ENCODE results near the gene VASH2.
"Not testable (repeated sequence)": the region's sequence is repeated elsewhere in the genome, so short reads cannot be mapped to it uniquely, and the experiment has no call there.

VASH2 gene

GRCh38 chr1:212950243-212951125 lies at the start of gene VASH2:
Gene VASH2 (plus strand): TSS chr1:212950541. CDS start chr1:212951543, 1,002 bp downstream.
- DNase-seq: peak; percentile 78

DNA sequence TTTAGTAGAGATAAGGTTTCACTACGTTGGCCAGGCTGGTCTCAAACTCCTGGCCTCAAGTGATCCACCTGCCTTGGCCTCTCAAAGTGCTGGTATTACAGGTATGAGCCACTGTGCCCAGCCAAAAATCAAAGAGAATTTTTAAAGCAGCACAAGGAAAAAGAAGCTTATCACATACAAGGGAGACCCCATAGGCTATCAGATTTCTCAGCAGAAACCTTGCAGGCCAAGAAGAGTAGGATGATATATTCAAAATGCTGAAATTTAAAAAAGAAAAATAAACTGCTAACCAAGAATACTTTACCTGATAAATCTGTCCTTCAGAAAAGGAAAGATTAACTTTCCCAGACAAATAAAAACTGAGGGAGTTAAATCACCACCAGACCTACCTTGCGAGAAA lies 49.1 kb upstream of the VASH2 start:
- DNase-seq: no peak

GRCh38 chr1:212902054-212902453 lies 48.3 kb upstream of the VASH2 start:
- DNase-seq: no peak

DNA sequence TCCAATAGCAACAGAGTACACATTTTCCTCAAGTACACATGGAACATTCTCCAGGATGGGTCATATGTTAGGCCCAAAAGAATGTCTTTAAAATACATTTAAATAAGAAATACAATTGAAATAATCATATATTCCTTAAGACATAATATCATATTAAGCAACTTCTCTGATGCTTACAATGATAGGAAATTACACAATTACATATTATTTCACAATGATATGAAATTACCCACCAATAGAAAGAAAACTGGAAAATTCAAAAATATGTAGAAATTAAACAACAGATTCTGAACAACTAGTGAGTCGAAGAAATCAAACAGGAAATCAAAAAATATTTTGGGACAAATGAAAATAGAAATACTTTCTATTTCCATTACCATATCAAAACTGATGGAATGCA lies 46.7 kb upstream of the VASH2 start:
- DNase-seq: no peak

DNA sequence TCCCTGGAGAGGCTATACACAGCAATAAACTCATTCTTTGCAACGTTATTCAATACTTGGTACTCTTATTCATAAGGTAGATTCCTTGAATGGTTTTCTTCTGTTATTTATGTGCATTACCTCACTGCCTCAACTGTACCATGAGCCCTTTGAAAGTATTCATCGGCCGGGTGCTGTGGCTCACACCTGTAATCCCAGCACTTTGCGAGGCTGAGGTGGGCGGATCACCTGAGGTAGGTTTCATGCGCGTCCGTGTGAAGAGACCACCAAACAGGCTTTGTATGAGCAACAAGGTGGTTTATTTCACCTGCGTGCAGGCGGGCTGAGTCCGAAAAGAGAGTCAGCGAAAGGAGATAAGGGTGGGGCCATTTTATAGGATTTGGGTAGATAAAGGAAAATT lies 42.3 kb upstream of the VASH2 start:
- DNase-seq: not testable (repeated sequence)

GRCh38 chr1:212908971-212909370 lies 41.4 kb upstream of the VASH2 start:
- DNase-seq: no peak

GRCh38 chr1:212909652-212910063 lies 40.7 kb upstream of the VASH2 start:
- DNase-seq: no peak

DNA sequence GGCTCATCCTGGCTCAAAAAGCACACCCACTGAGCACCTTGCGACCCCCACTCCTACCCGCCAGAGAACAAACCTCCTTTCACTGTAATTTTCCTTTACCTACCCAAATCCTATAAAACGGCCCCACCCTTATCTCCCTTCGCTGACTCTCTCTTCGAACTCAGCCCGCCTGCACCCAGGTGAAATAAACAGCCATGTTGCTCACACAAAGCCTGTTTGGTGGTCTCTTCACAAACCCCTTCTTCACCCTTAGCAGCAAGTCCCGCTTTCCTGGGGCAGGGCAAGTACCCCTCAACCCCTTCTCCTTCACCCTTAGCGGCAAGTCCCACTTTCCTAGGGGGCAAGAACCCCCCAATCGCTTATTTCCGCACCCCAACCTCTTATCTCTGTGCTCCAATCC lies 40.1 kb upstream of the VASH2 start:
- not testable (repeated sequence) for DNase-seq

DNA sequence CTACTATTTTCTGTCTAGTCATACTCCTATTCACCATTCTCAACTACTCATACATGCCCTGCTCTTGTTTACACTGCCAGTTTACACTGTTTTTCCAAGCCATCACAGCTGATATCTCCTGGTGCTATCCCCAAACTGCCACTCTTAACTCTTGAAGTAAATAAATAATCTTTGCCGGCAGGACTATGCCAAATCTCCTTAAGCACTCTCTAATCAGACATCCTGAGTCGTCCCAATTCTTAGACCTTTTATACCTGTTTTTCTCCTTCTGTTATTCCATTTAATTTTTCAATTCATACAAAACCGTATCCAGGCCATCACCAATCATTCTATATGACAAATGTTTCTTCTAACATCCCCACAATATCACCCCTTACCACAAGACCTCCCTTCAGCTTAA lies 36.7 kb upstream of the VASH2 start:
- DNase-seq: not testable (repeated sequence)

GRCh38 chr1:212914110-212914509 lies 36.2 kb upstream of the VASH2 start:
- not testable (repeated sequence) for DNase-seq

DNA sequence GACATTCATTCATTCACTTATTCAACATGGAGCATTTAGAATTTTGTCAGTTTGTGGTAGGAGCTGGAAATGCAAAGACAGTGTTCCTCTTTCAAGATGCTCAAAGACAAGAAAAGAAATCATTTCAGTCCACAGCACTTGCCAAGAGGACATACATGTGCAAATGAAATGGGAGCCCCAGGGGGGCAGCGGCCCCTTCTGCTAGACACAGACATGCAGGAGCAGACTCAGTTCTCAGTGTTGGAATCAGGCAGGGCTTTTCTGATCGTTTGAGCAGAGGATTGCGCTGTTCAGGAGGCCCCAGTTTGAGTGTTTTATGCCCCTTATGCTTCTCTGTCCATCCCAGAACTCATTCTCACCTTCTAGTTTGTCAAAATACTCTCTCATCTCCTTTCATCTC lies 35.6 kb upstream of the VASH2 start:
- no peak for DNase-seq

GRCh38 chr1:212915245-212916091 lies 34.9 kb upstream of the VASH2 start:
- DNase-seq: no peak

GRCh38 chr1:212916481-212917133 lies 33.7 kb upstream of the VASH2 start:
- peak; percentile 26 for DNase-seq

GRCh38 chr1:212917134-212917485 lies 33.2 kb upstream of the VASH2 start:
- DNase-seq: no peak

DNA sequence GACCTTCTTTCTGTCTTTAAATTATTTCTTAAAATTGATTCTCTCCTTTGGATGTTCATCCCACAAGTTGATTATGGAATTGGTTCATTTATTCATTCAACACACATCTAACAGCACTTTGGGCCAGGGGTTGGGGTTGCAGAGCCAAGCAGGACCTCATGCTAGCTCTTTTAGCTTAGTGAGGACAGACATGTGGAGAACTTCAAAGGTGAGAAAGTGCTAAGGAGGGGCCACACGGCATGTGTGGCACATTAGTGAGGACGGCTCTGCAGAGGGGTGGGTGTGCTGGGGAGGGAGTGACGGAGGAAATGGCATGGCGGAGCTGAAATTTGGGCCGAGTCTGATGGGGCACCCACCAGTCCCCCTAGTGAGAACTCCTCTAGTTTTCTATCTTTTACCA lies 32.5 kb upstream of the VASH2 start:
- no peak for DNase-seq

GRCh38 chr1:212918824-212919223 lies 31.5 kb upstream of the VASH2 start:
- no peak for DNase-seq

- DNase-seq: no peak
Observed at GRCh38 chr1:212920246-212920645, 30.1 kb upstream of the VASH2 start.

GRCh38 chr1:212920896-212921295 lies 29.4 kb upstream of the VASH2 start:
- no peak for DNase-seq

GRCh38 chr1:212922016-212922415 lies 28.3 kb upstream of the VASH2 start:
- DNase-seq: no peak

DNA sequence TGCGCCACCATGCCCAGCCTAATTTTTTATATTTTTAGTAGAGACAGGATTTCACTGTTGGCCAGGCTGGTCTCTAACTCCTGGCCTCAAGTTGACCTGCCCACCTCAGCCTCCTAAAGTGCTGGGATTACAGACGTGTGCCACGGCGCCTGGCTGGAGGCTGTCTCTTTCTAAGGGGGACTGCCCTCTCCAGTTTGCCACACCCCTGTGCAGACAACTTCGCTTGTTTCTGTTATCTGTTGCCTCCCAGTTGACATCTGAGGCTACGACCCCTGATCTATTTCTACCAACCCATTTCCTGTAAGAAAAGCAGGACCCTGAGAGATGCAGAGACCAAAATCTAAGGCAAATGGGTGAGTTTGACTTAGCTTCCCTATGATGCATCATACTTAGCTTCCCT lies 24.0 kb upstream of the VASH2 start:
- DNase-seq: no peak

GRCh38 chr1:212928323-212929291 lies 21.7 kb upstream of the VASH2 start:
- no peak for DNase-seq

DNA sequence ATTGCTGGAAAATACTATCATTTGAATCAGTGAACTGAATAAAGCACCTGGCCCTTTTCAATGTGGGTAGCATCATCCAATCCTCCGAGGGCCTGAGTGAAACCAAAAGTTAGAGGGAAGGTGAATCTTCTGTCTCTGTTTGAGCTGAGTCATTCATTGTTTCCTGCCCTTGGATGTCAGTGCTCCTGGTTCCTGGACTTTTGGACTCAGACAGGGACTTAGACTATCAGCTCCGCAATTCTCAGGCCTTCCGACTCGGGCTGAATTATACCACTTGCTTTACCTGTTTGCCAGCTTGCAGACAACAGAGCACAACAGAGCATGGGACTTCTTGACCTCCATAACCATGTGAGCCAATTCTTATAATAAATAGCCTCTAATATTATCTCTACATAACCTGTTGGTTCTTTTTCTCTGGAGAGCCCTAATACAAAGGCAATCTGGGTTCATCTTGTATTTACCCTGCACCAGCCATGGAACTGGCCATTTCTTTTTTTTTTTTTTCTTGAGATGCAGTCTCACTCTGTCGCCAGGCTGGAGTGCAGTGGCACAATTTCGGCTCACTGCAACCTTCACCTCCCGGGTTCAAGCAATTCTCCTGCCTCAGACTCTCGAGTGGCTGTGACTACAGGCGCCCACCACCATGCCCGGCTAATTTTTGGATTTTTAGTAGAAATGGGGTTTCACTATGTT lies 19.2 kb upstream of the VASH2 start:
- no peak for DNase-seq
